ENCODE measurements around the gene GINS2.

DNA sequence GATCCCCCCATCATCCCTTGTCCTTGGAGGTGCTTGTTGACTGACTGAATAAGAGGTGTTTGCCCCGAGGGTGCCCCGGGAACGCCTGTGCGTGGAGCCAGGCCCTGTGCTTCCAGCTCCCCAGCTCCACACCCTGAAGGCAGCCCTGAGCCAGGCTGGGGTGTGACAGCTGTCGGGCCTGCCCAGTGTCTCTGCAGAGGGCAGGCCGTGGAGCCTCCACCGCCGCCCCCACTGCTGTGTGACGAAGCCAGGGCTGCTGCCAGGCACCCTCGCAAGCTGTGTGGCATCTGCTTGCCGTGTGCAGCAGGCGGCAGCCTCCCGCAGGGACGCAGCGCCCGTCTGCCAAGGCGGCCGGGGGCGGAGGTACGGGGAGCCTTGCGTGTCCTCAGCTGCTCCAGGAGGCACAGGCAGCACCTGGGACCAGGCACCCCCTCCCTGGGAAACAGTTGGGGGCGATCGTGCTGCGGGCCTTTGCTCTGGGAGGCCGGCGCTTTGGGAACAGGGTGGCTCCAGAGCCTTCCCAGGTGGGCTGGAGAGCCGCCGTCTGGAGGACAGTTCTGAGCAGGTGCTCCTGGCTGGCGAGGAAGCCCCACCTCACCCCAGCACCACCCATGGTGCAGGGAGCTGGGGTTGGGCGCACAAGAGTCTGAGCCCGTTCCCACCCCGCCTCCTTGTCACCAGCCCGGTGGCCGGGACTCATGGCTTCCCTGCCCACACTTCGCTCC, 49.1 kb downstream of the GINS2 start:
- TF ChIP-seq, protein P1, sequence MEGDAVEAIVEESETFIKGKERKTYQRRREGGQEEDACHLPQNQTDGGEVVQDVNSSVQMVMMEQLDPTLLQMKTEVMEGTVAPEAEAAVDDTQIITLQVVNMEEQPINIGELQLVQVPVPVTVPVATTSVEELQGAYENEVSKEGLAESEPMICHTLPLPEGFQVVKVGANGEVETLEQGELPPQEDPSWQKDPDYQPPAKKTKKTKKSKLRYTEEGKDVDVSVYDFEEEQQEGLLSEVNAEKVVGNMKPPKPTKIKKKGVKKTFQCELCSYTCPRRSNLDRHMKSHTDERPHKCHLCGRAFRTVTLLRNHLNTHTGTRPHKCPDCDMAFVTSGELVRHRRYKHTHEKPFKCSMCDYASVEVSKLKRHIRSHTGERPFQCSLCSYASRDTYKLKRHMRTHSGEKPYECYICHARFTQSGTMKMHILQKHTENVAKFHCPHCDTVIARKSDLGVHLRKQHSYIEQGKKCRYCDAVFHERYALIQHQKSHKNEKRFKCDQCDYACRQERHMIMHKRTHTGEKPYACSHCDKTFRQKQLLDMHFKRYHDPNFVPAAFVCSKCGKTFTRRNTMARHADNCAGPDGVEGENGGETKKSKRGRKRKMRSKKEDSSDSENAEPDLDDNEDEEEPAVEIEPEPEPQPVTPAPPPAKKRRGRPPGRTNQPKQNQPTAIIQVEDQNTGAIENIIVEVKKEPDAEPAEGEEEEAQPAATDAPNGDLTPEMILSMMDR (conservative IDR thresholded peaks at IDR 0.05), result no peak
- no peak for TF ChIP-seq ZFX (IDR thresholded peaks at IDR 0.05)
